Mesothelial cell of epicardium (in vitro differentiated cells): ENCODE results near the gene SLC19A2. TPM values are rescaled to one million over a fixed set of nuclear protein-coding genes. Genes with fewer than 3 reads are reported as not detected.
A peak's percentile ranks its signal among the peaks of the same experiment; 100 is the strongest.

Experiments
- DNase-seq, 2 experiments: peaks; one replicate each; pipeline ENCODE4 v3.0.0; 2021; ENCODE audit warnings: low spot score in 2 of 2; ENCODE audit not compliant: unreplicated experiment in 2 of 2
- H3K27ac Mint-ChIP-seq: 2 replicates; pipeline ENCODE4 v1.8.0; 2021; ENCODE audit warnings: mixed read lengths
- H3K27me3 Mint-ChIP-seq: 2 replicates; pipeline ENCODE4 v1.8.0; 2021; ENCODE audit warnings: low read depth, mixed read lengths
- H3K36me3 Mint-ChIP-seq: 2 replicates; pipeline ENCODE4 v1.8.0; 2021; ENCODE audit warnings: mixed read lengths
- H3K4me1 Mint-ChIP-seq: 2 replicates; pipeline ENCODE4 v1.8.0; 2021; ENCODE audit warnings: mixed read lengths
- H3K4me3 Mint-ChIP-seq: 2 replicates; pipeline ENCODE4 v1.8.0; 2021; ENCODE audit warnings: mild to moderate bottlenecking, moderate library complexity, mixed read lengths
- H3K9me3 Mint-ChIP-seq: 2 replicates; pipeline ENCODE4 v1.8.0; 2021; ENCODE audit warnings: mixed read lengths
- total RNA-seq: library from RNA; stranded (reverse); gene quantifications from 3 replicates; pipeline ENCODE4 v1.2.1, GENCODE V29; 2021
- TF ChIP-seq, protein P1 (sequence below): fragments of 200-600 bp; sonication (generic); IDR thresholded peaks from one replicate; pipeline ENCODE4 v1.5.0; 2021; ENCODE audit warnings: antibody characterized with exemption; ENCODE audit not compliant: unreplicated experiment

Gene SLC19A2
- total RNA-seq, 1 donor from 2014 or later, result 18.2 TPM

- Mint-ChIP-seq H3K36me3 (no peaks in the 10 kb centered on the region), H3K4me3 (no peak overlapping the region), H3K27ac (no peak overlapping the region), H3K9me3 (peaks cover 10% of the 10 kb centered on the region), H3K4me1 (peaks cover 14% of the 10 kb centered on the region), H3K27me3 (no peaks in the 10 kb centered on the region)
- no peak for DNase-seq
- TF ChIP-seq, protein P1, sequence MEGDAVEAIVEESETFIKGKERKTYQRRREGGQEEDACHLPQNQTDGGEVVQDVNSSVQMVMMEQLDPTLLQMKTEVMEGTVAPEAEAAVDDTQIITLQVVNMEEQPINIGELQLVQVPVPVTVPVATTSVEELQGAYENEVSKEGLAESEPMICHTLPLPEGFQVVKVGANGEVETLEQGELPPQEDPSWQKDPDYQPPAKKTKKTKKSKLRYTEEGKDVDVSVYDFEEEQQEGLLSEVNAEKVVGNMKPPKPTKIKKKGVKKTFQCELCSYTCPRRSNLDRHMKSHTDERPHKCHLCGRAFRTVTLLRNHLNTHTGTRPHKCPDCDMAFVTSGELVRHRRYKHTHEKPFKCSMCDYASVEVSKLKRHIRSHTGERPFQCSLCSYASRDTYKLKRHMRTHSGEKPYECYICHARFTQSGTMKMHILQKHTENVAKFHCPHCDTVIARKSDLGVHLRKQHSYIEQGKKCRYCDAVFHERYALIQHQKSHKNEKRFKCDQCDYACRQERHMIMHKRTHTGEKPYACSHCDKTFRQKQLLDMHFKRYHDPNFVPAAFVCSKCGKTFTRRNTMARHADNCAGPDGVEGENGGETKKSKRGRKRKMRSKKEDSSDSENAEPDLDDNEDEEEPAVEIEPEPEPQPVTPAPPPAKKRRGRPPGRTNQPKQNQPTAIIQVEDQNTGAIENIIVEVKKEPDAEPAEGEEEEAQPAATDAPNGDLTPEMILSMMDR, result no peak
These were observed 8.6 kb upstream of the SLC19A2 start for GRCh38 chr1:169494343-169494742.

DNA sequence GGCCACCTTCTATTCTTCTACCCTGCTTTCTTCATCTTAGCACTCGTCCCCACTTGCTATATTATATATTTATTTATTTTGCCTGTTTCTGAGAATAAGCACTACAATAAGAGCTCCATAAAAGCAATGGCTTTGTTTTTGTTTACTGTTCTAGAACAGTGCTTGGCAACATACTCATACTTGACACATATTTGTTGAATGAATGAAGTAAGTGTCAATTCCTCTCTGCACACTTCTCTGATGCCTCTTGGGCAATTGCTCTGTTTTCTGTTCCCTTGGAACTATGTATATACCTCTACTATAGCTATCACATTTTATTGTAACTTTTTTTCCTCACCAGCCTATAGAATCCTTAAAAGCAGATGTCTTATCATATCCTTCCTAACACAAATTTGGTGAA is 7.5 kb upstream of the SLC19A2 start:
- Mint-ChIP-seq H3K4me1 (peaks cover 13% of the 10 kb centered on the region), H3K27ac (no peak overlapping the region), H3K27me3 (no peaks in the 10 kb centered on the region), H3K4me3 (no peak overlapping the region), H3K9me3 (peaks cover 4% of the 10 kb centered on the region), H3K36me3 (no peaks in the 10 kb centered on the region)
- DNase-seq, result no peak
- TF ChIP-seq, protein P1, result no peak

DNA sequence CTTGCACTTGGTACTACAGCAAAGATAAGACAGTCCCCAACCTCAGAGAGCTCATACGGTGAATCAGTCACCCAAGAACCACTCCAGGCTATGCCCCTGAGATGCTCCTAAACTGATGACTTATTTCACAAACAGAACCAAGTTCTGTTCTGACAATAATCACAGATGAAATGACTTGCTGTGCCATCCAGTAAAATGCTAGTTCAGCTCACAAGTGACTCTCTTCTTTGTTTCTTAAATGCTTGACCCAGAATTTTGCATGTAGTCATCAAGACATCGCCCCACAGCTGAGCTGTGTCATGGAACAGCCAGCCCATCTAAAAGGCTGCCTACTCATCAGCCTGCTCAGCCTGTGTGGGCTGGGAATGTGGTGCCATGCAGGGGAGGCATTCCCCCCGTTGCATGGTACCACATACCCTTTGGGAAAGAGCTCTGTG is 6.1 kb upstream of the SLC19A2 start:
- Mint-ChIP-seq H3K36me3 (no peaks in the 10 kb centered on the region), H3K27ac (no peak overlapping the region), H3K27me3 (no peaks in the 10 kb centered on the region), H3K4me1 (peaks cover 17% of the 10 kb centered on the region), H3K9me3 (no peaks in the 10 kb centered on the region), H3K4me3 (no peak overlapping the region)
- TF ChIP-seq, protein P1, result no peak
- no peak for DNase-seq

GRCh38 chr1:169488157-169488556 is 2.4 kb upstream of the SLC19A2 start:
- DNase-seq, result no peak
- TF ChIP-seq, protein P1, result no peak
- Mint-ChIP-seq H3K27me3 (no peaks in the 10 kb centered on the region), H3K36me3 (no peaks in the 10 kb centered on the region), H3K4me3 (no peak overlapping the region), H3K4me1 (peaks cover 44% of the 10 kb centered on the region), H3K27ac (peak overlapping the region; percentile 83), H3K9me3 (no peaks in the 10 kb centered on the region)

DNA sequence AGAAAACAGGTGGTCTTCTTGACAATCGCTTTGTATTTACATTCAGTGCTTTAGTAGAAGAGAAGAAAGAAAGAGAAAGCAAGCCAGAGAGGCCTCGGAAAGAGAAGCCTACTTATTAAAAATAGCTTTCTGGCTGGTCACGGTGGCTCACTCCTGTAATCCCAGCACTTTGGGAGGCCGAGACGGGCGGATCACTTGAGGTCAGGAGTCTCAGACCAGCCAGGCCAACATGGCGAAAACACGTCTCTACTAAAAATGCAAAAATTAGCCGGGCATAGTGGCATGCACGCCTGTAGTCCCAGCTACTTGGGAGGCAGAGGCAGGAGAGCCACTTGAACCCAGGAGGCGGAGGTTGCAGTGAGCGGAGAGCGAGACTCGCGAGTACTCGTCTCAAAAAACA is 1.8 kb upstream of the SLC19A2 start:
- Mint-ChIP-seq H3K4me1 (peaks cover 50% of the 10 kb centered on the region), H3K9me3 (no peaks in the 10 kb centered on the region), H3K4me3 (peak overlapping the region; percentile 79), H3K27me3 (no peaks in the 10 kb centered on the region), H3K27ac (peak overlapping the region; percentile 98), H3K36me3 (no peaks in the 10 kb centered on the region)
- TF ChIP-seq, protein P1, result no peak
- no peak for DNase-seq

- Mint-ChIP-seq H3K27me3 (no peaks in the 10 kb centered on the region), H3K4me3 (peak overlapping the region; percentile 79), H3K4me1 (peaks cover 53% of the 10 kb centered on the region), H3K36me3 (no peaks in the 10 kb centered on the region), H3K9me3 (no peaks in the 10 kb centered on the region), H3K27ac (peak overlapping the region; percentile 98)
- TF ChIP-seq, protein P1, result no peak
- no peak for DNase-seq
These were observed 1.4 kb upstream of the SLC19A2 start for GRCh38 chr1:169487133-169487532.
